DOHH2 (cell line): ENCODE data around the gene SYNPO2.

ENCODE experiments used
- CTCF ChIP-seq: fragments of 200-600 bp; sonication (generic); IDR thresholded peaks from one replicate; pipeline ENCODE4 v1.5.1; 2014; ENCODE audit warnings: antibody characterized with exemption, mild to moderate bottlenecking, low read depth, low read length; ENCODE audit not compliant: poor library complexity, severe bottlenecking
- EZH2phosphoT487 ChIP-seq: fragments of 200-600 bp; sonication (generic); IDR thresholded peaks from 2 replicates; pipeline ENCODE4 v1.6.1; 2017; ENCODE audit warnings: borderline replicate concordance, mild to moderate bottlenecking, antibody characterized with exemption, low read length, moderate library complexity, mixed read lengths

- TF ChIP-seq CTCF = no peak
- TF ChIP-seq EZH2phosphoT487 = no peak
Measured at GRCh38 chr4:118898684-118899138, 10.1 kb downstream of the SYNPO2 start.
